ENCODE data around the gene ADI1. TPM values are rescaled to one million over a fixed set of nuclear protein-coding genes. Genes with fewer than 3 reads are reported as not detected.
A peak's percentile ranks its signal among the peaks of the same experiment; 100 is the strongest.

ADI1 gene
- total and polyA plus RNA-seq, 12 donors: 49.2 to 204 (median 166) TPM

DNA sequence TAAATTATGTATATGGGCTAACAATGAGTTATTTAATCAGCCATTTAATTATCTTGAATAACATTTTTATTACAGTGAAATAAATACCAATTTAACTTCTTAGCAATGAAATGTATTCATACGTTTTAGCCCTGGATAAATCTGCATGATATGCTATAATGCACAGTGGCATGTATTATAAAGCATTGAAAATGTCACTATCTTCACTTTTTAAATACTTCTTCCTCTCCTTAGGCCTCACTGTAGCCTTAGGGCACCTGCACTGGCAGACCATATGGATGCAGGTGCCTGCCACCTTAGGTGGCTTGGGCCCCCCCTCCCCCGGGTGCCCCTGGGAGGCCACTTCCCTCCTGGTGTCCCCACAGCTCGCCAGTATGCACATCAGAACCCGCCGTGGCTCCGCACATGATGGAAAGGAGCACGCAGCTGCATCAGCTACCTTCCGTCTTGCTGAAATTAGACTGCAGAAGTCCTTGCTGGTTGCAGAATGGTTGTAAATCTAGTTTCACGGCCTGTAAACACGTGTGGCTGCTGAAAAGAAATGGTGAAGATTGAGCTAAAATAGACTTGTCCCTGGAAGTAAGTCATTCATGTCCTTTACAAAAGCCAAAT, 56.7 kb downstream of the ADI1 start:
- intact Hi-C loops (cut with DNase I): loop anchor here in 7 of 10 donors (1.0 to 5.0 kb wide), 4 partner anchors 38 to 85 kb away; partner anchors contain the start of genes EIPR1 (in 1 of the 7) and TRAPPC12 (in 1 of the 7)

DNA sequence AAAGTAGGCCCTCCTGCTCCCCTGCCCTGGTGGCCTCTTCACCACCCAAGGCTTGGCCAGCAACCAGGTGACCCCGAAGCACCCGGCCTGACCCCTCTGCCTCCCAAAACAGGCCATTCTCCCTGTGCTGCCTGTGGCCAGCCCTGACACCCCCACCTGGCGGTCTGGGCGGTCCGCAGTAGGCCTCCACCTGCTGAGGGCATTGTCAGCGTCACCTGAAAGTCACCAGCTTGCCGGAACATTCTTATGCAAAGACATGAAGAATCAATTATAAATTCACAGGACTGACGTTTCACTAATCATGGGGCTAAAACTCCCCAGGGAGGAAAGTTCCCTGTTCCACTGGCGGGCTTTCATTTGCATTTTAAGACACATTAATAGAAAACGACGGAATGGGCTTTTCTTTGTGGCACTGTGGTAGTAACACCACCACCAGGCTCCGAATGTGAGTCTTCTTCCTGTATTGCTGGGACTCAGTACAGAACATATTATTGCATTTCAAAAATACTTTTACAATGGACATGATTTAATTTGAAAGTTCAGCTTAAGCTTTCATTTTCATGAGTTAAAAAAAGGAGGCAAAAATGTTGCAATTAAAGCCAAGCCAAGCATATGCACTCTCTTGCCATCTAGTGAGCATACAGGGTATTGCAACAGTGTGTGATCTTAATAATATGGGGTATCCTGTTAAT, 57.4 kb downstream of the ADI1 start:
- H3K4me3 ChIP-seq: no peak overlapping the region
- no peaks in the 10 kb centered on the region for H3K27me3 ChIP-seq
- peaks cover 0 to 84% (median 22%) of the 10 kb centered on the region in 9 donors for H3K36me3 ChIP-seq
- TF ChIP-seq, protein P1, sequence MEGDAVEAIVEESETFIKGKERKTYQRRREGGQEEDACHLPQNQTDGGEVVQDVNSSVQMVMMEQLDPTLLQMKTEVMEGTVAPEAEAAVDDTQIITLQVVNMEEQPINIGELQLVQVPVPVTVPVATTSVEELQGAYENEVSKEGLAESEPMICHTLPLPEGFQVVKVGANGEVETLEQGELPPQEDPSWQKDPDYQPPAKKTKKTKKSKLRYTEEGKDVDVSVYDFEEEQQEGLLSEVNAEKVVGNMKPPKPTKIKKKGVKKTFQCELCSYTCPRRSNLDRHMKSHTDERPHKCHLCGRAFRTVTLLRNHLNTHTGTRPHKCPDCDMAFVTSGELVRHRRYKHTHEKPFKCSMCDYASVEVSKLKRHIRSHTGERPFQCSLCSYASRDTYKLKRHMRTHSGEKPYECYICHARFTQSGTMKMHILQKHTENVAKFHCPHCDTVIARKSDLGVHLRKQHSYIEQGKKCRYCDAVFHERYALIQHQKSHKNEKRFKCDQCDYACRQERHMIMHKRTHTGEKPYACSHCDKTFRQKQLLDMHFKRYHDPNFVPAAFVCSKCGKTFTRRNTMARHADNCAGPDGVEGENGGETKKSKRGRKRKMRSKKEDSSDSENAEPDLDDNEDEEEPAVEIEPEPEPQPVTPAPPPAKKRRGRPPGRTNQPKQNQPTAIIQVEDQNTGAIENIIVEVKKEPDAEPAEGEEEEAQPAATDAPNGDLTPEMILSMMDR (IDR thresholded peaks at IDR 0.05): peak; percentile 88 to 96 (median 94)
- intact Hi-C loops (cut with DNase I): loop anchor here in 7 of 10 donors (1.0 to 5.0 kb wide), 4 partner anchors 38 to 85 kb away; partner anchors contain the start of genes EIPR1 (in 1 of the 7) and TRAPPC12 (in 1 of the 7)
- ATAC-seq: no peak
- H3K9me3 ChIP-seq: no peaks in the 10 kb centered on the region
- peak in 1 of 2 donors; percentile 50 for DNase-seq
- WGBS, 2 donors: 62 to 67% methylated on average over 12 of the region's 12 CpGs
- H3K27ac ChIP-seq: peak overlapping the region in 8 of 10 donors; percentile 8 to 84 (median 44)
- peaks cover 14 to 63% (median 47%) of the 10 kb centered on the region in 9 donors for H3K4me1 ChIP-seq

More for the DNA sequence above, 56.7 kb downstream of the ADI1 start:
- TF ChIP-seq, protein P1 (IDR thresholded peaks at IDR 0.05): peak in 4 of 9 donors; percentile 6 to 50 (median 16)
- 79 to 82% methylated on average over 10 of the region's 10 CpGs for WGBS, 2 donors
- no peaks in the 10 kb centered on the region for H3K9me3 ChIP-seq
- DNase-seq (no peak), ATAC-seq (no peak)
- H3K27ac ChIP-seq: no peak overlapping the region
- H3K27me3 ChIP-seq: no peaks in the 10 kb centered on the region
- H3K4me3 ChIP-seq: no peak overlapping the region
- H3K4me1 ChIP-seq: peaks cover 14 to 63% (median 47%) of the 10 kb centered on the region in 9 donors
- peaks cover 0 to 85% (median 26%) of the 10 kb centered on the region in 9 donors for H3K36me3 ChIP-seq

DNA sequence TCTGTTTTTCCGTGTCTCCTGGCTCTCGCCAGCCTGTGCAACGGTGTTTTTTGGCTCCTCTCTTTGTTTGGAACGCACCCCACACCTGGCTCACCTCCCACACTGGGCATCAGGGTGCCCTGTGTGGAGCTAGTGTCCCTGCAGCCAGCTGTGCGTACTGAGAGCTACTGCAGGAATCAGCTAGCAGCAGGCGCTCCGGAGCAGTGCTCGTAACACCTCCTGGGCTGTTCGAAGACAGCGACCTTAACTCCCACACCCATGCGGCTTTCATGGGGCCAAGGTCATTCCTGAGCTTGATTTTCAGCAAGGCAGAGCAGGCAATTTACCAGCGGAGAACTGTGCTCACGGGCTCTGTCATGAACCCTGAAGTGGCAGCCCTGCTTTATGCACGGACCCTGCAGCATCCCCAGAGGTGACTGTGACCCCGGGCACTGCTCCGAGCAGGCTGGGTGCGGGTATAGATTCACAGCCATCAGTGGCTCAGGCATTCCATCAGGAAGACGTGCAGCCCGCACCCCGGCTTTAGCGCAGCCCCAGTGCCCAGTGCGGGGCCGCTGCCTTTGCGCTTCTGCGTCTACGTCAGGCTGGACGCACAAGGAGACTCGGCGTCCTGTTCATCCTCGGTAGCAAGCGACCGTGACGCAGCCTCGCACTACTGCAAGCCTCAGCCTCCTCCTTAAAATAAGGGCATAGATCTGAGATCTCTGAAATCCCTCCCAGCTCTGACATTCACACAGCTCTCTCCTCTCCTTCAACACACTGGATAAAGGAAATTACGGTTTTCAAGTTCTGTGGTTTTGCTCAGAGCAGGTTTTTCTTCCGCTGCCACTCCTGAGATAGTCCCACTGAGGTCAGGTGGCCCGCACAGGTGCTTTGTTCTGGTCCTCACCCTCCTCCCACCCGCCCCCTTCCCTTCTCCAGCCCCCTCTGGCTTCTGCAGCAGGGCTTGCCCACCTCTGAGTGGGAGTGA, 58.2 kb downstream of the ADI1 start:
- Histone ChIP-seq H3K36me3 (peaks cover 0 to 84% (median 23%) of the 10 kb centered on the region in 9 donors), H3K4me3 (no peak overlapping the region), H3K27me3 (no peaks in the 10 kb centered on the region), H3K4me1 (peaks cover 14 to 56% (median 39%) of the 10 kb centered on the region in 9 donors), H3K27ac (peak overlapping the region in 9 of 10 donors; percentile 43 to 88 (median 79)), H3K9me3 (no peaks in the 10 kb centered on the region)
- peak in 1 of 2 donors; percentile 55 for DNase-seq
- TF ChIP-seq, protein P1 (IDR thresholded peaks at IDR 0.05): no peak
- intact Hi-C loops (cut with DNase I): loop anchor here in 6 of 10 donors (5.0 kb wide), 3 partner anchors 39 to 84 kb away; partner anchors contain the start of genes EIPR1 (in 1 of the 6) and TRAPPC12 (in 1 of the 6)
- 79 to 82% methylated on average over 38 of the region's 38 CpGs for WGBS, 2 donors
- peak in 7 of 8 donors; percentile 22 to 74 (median 48) for ATAC-seq
